Left renal cortex interstitium (tissue), 4 donors: ENCODE data around the gene PRDX1. TPM values are rescaled to one million over a fixed set of nuclear protein-coding genes. Genes with fewer than 3 reads are reported as not detected.
"Not testable (repeated sequence)": the region's sequence is repeated elsewhere in the genome, so short reads cannot be mapped to it uniquely, and the experiment has no call there.

Experiments used
- DNase-seq, 4 donors: peaks; one replicate each; pipeline ENCODE4 v3.0.0-alpha.2; 2013; ENCODE audit warnings: low read depth in 4 of 4, low spot score in 2 of 4, missing footprints in 1 of 4
- polyA plus RNA-seq, 4 donors: library from polyadenylated mRNA; unstranded; fragments of 120-200 nt; gene quantifications; one replicate each; pipeline ENCODE4 v1.2.1, GENCODE V29; 2013; ENCODE audit not compliant: insufficient read length in 4 of 4

PRDX1 gene
- polyA plus RNA-seq, 4 donors, result 284 to 370 (median 317) TPM

DNA sequence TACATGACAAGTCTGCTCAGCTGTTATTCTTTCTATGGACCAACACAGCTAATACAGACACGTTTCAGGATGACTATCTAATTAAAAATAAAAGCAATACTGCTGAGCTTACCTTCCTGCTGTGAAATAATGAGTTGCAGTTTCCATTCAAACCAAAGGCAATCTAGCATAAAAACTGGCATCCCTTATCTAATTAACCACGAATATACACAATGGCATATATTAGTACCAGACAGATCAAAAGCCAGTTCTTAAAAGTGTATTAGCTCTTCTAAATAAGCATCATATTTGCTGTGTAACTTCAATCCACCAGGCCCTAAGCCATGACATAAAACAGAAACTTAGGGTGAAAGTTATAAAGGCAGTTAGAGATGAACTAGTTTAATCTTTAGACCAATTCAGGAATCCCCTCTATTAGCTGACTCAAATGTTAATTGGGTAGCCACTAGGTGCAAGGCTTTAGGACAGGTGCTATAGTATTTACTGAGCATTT is 51.3 kb downstream of the PRDX1 start:
- no peak for DNase-seq

GRCh38 chr1:45467353-45467752 is 54.3 kb downstream of the PRDX1 start:
- DNase-seq, result not testable (repeated sequence)

DNA sequence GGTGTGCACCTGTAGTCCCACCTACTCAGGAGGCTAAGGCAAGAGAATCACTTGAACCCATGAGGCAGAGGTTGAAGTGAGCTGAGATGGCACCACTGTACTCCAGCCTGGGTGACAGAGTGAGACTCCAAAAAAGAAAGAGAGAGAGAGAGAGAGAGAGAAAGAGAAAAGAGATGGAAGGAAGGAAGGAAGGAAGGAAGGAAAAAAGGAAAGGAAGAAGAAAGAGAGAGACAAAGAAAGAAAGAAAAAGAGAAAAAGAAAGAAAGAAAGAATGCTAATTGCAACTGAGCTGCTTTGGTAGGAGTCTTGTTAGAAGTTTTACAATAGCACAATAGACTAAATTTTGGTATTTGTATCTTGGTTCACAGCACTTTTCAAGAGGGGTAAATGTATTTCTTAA is 56.4 kb downstream of the PRDX1 start:
- no peak for DNase-seq

Other genes with a start within 250 kb of the PRDX1 start
- gene HPDL, start 195.0 kb downstream of the PRDX1 start, polyA plus RNA-seq, result 1 to 10 TPM; 2.9 to 5.4 (median 3.6) TPM
- 10 to 100 TPM; 12.0 to 15.2 (median 14.5) TPM for gene TOE1, start 181.7 kb downstream of the PRDX1 start, polyA plus RNA-seq
- gene MUTYH, start 181.4 kb downstream of the PRDX1 start, polyA plus RNA-seq, result 10 to 100 TPM; 23.0 to 49.4 (median 35.2) TPM
- gene TESK2, start 30.7 kb downstream of the PRDX1 start, polyA plus RNA-seq, result 1 to 10 TPM; 6.6 to 7.7 (median 6.9) TPM
- 1 to 10 TPM; 1.0 to 2.4 (median 1.8) TPM for gene CCDC163, start 21.8 kb downstream of the PRDX1 start, polyA plus RNA-seq
- gene MMACHC, start 21.6 kb downstream of the PRDX1 start, polyA plus RNA-seq, result 10 to 100 TPM; 12.2 to 14.2 (median 13.6) TPM
- 100 to 1,000 TPM; 287 to 318 (median 292) TPM for gene AKR1A1, start 28.9 kb upstream of the PRDX1 start, polyA plus RNA-seq
- gene NASP, start 62.2 kb upstream of the PRDX1 start, polyA plus RNA-seq, result 100 to 1,000 TPM; 238 to 442 (median 326) TPM
- gene CCDC17, start 102.2 kb upstream of the PRDX1 start, polyA plus RNA-seq, result 1 to 10 TPM; 1.2 to 3.2 (median 1.8) TPM
- 100 to 1,000 TPM in 3 of 4 donors, 10 to 100 TPM in 1; 82.4 to 131 (median 109) TPM for gene GPBP1L1, start 164.6 kb upstream of the PRDX1 start, polyA plus RNA-seq
- gene TMEM69, start 166.3 kb upstream of the PRDX1 start, polyA plus RNA-seq, result 10 to 100 TPM; 45.4 to 61.8 (median 51.8) TPM
- 10 to 100 TPM; 25.0 to 31.3 (median 27.4) TPM for gene IPP, start 228.8 kb upstream of the PRDX1 start, polyA plus RNA-seq